UCSD-AML1 (cell line): Measurements from ENCODE around the gene RBBP8NL.
A peak's percentile ranks its signal among the peaks of the same experiment; 100 is the strongest.

Experiments
- DNase-seq: peaks from one replicate; lab custom pipeline; 2025; ENCODE audit not compliant: unreplicated experiment; lab: John Stamatoyannopoulos, UW

The RBBP8NL gene

DNA sequence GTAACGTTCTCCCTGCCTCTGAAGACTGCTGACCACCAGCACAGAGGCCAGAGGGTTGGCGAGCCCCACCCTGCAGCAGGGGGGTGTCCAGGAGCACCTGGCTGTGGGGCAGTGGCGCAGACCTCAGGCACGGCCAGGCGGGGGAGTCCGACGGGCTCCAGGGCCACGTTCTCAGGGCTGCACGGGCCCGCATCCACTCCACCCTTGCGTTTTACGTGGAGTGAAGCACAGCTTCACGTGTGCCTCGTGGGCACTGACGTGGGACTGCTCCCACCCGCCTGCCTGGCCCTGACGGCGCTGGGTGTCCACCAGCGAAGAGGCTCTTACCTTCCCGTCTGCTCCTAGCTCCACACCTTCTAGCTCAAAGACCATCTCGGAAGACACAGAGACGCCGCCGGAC, 33.5 kb downstream of the RBBP8NL start:
- DNase-seq = no peak

DNA sequence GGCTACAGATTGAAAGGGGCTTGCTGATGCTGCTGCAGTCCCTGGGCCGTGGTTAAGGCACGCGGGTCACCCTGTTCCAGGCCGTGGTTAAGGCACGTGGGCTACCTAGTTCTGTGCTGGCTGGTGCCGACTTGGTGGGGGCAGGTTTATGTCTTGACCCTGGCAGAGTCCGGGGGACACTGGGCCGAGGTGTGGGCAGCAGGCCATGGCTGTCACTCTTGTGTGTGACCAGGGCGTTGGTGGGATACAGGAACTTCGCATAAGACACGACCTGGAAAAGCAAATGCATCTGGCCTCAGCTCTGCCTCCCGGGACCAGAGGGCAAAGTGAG, 34.0 kb downstream of the RBBP8NL start:
- DNase-seq = no peak

DNA sequence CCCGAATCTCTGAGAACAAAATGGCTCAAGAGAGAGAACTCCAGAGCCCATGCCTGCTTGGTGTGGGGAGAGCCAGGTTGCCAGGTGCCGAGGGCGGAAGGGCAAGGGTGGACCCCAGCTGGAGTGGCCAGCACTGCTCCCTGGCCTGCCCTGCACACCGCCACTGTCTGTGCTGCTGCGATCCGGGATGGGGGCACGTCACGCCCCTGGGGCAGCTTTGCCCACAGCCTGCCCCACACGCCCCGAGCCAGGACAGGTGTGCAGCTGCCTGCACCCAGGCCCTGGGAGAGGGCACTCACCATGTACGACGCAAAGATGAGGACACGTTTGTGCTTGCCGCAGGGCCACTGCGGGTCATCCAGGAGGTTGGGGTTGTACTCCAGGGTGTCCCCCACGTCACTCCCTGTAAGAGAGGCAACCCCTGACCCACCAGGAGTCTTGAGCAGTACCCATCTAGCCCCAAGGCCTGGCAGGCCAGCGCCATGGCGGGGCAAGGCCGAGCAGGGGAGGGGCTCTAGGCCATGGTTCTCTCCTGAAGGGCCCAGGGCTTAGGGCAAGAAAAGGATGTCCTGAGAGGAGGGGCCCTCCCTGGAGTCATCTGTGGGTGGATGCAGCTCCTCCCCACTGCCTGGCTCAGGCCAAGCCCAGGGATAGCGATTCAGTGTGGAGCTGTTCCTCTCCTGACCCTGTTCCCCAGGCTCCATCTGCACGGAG, 34.6 kb downstream of the RBBP8NL start:
- DNase-seq = no peak

DNA sequence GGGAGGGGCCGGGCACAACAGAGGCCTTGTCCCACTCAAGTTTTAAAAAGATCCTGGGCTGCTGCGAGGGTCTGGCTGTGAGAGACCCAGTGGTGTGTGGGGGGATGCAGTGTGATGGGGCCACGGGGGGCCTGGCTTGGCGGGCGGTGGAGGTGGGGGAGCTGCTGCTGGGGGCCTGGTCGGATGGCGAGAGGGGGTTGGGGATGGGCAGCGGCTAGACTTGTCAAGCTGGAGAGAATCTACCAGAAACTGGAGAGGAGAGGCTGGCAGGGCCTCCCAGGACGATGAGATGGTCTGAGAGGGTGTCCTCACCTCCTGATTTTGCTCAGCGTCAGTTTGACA, 35.3 kb downstream of the RBBP8NL start:
- DNase-seq = no peak

DNA sequence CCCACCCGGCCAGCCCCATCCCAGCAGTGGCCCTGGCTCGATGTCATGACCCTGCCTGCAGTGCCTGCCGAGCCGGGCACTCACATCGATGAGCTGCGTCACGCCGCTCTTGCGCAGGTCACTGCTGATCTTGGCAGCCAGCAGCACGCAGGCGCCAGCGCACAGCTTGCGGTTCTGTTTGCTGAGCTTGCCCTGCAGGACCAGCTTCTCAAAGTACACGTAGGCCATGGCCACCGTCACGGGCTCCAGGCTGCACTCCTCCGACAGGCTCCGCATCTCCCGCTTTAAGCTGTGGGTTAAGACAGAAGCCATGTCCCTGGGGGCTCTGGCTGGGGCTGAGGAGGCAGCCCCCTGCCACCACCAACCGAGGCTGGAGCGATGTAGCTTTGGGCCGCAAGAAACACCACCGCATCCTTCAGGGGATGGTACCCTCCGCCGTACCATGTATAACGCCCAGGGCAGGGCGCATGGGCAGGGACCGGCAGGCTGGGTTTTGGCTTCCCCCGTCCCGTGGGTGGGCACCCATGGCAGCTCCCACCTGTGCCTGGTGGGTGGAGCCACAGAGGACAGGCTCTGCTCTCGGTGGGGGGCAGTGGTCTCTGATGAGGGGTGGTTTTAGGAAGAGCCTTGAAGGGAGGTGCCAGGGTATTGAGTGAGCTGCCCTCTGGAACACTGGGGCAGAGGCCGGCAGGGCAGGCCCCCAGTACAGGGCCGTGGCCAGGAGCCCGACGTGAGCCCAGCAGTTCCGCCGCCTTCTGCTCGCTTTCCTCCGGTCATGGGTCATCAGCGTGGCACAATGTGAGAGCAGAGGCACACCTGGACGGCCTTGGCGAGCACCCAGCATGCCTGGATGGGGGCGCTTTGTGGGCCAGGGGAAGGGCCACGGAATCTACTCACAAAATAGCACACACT, 35.9 kb downstream of the RBBP8NL start:
- no peak for DNase-seq

DNA sequence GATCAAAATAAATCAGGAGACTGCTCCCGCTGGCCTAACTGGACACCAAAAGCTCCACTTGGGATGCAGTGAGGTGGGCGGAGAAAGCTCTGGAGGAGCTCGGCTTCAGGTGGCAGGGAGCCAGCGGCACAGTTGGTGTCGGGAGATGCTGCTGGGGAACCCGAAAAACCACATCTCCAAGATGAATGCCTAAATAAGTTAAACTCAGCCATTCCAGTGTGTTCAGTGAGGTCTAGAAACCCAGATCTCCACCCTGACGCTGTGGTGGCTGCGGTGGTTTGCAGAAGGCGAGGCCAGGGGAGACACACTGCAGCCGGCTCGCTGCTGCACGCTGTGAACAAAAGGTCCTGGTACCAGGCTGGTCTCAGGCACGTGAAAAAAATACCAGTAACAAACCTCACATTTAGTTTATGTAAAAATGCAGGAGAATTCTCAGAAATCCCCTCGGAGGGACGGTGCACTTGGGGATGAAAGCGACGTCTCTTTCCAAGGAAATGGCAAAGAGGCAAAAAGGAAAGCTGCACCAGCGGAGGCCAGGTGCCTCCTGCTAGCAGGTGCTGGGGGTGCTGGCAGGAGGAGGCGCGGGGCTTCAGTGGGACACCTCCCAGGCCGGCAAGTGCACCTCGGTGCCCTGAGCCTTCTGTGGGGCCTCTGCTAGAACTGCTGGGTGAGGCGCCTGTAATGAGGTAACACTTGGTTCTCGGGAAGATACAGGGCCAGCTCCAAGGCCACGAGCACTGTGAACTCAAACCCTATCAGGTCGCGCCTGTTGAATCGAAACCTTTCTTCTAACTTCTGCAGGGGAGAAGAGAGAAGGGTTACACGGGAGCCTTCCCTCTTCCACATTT, 36.8 kb downstream of the RBBP8NL start:
- DNase-seq = no peak

DNA sequence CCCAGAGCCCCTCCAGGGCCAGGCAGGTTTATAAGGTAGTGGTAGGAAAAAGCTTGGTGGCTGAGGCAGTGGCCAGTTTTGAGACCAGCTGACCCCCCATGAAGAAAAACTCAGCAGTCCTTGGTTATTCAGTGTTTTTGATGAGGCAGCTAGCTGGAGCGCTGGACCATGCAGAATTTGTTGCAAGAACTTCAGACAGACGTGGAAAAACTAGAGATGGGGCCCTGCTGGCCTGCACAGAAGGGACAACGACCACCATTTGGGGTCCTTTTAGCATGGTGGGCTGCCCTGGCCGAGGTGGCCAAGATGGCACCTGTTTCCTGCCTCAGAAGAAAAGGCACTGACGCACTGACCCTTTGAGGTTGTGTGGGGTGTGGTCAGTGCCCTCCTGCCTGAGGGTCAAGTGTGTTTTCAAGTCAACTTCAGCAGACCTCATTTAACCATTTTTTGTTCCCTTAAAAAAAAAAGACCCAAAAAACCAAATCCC, 37.7 kb downstream of the RBBP8NL start:
- no peak for DNase-seq

DNA sequence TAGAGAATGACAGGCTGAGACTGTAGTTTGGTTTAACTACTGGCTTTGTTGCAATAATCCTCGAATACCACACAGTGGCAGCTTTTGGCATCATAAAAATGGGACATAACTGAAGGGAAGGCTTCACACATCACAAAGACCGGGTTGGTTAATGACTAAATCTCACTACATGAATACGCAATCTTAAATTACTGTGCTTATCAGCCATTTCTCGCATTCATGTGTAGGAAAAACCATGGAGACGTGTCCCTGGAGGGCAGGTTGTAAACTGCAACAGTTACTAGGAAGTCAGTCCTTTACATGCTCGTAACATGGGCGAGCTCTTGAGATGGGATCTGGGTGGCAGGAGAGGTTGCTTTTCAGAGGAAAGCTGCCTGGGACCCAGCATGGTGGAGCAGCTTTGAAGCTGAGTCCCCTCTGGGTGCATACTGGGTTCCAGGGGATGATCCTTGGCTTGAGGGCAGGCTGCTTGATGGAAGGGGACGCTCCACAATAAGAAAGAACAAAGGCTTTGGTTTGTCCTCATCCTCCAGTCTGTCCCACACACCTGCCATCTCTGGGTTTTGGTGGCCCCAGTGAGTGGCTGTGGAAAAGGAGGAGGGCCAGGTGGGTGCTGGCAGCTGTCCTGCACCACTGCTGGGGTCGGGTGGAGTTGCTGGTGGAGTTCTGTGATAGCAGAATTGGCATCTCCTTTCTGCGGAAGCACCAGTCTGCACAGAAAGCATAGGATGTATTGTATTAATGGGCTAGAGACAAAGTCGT, 38.3 kb downstream of the RBBP8NL start:
- no peak for DNase-seq

DNA sequence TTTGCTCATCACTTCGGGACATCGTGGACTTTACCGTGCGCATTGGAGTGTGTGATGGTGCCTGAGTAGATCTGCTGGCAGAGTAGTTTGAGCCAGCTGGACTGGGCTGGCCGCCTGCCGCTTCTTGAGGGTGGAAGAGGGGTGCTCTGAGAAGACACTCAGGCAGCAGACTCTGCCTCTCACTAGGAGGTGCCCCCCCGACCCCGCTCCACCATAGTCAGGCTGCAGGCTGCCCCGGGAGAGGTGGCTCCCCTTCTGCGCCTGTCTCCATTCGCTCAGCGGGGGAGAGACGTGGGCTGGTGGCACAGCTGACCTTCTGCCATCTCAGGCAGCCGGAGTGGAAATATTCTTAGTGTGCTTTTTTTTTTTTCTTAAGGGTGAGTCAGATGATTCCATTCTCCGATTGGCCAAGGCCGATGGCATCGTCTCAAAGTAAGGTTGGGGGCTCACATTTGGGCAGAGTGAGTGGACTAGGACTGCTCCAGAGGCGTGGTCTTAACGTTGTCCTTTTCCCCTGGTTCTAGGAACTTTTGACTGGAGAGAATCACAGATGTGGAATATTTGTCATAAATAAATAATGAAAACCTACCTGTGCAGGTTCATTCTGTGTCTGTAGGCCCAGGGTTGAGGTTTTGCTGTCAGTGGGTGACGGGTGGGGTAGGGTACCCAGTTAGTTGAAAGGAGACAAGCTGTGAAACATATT, 39.3 kb downstream of the RBBP8NL start:
- no peak for DNase-seq

DNA sequence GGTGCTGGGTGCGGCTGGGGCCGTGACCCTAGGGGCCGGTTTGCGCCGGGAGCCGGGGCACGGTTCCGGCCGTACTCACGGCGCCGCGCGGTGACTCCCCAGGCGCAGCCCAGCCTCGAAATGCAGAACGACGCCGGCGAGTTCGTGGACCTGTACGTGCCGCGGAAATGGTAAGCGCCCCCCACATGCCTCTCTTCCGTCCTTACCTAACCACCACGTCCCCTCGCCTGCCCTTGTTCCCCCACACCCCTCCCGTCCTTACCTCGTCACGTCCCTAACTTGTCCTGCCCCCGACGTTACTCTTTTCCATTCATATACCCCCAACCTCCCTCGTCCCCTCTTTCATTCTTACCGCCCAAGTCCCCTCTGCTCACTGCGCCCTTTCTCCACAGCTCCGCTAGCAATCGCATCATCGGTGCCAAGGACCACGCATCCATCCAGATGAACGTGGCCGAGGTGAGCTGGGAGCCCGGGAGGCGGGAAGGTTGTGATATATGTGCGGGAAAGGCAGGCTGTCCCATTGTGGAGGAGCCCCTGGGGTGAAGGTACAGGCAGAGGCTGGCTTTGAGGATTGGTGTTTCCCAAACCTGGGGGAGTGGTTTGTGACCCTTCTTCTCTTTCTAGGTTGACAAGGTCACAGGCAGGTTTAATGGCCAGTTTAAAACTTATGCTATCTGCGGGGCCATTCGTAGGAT, 40.0 kb downstream of the RBBP8NL start:
- no peak for DNase-seq

DNA sequence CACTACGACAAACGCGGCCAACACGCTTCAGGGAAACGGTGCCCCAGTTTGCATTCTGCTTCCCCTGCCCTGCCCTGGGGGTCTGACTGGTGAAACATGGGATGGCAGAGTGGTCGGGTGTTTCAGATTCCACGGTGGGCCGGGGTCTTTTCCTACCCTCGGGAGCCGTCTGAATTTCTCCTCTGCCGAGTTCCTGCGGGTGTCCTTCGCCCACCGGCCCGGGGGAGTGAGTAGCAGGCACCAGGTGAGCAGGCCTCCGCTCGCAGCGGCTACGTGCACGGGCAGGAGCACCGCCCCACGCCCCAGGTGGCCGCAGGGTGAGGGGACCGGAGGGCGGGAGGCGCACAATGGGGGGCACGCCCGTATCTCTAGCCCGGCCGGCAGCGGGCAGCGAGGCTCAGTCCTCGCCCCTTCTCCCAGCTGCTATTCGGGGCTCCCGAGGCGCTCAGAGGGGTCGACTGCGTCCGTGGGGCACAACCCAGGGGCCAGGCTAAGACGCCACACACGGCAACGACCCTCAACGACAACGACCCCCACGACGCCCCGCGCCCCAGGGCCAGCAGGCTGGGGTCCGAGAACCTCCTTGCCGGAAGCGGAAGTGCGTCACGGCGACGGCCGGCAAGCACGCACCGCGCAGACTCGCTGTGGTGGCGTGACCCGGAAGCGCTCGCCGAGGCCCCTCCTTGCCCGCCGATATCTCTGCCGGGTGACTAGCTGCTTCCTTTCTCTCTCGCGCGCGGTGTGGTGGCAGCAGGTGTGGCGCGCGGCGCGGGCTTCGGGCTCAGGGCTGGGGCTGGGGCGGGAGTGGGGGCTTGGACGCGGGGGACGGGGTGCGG, 40.7 kb downstream of the RBBP8NL start, which contains the start of gene RPS21:
RPS21 (plus strand) TSS at position 721 of the 836 bp plus-strand sequence. CDS start 236 bp downstream, outside the sequence.
- DNase-seq = peak; percentile 92

DNA sequence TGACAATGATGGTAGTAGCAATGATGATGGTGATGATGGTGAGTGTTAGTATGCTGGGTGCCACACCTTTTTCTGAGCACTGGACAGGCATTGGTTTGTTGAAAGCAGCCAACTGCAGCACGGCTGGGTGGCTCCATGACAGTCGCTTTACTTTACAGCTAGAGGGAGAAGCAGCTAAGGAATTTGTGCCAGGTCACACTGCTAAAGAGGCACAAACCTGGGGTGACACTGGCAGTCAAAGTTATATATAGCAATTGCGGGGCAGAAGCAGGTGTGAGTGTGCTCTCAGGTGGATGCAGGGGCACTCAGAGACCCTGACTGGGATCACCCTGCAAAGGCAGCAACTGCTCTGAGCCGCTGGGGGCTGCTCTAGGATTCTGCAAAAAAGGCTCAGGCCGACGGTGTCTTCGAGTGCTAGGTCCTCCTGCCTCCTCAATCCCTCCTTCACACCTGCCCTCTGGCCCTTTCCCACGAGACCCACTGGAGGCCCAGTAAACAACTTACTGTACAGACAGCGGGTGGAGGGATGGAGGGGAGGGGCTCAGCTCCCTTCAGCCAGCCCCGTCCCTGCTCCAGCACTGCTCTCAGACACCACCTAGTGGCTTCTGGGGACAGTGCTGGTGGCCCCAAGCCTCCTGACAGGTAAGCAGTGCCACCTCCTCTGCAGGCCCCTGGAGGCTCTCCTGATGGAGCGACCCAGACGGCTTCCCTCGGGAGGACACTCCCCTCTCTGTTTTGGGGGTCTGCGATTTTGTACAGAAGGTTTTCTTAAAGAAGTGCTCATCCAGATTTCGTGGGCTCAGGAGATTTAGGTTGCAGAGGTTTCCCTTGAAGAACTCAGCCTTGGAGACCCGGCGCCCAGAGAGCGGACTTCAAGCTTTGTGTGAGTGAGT, 44.8 kb downstream of the RBBP8NL start:
- DNase-seq = peak; percentile 76

DNA sequence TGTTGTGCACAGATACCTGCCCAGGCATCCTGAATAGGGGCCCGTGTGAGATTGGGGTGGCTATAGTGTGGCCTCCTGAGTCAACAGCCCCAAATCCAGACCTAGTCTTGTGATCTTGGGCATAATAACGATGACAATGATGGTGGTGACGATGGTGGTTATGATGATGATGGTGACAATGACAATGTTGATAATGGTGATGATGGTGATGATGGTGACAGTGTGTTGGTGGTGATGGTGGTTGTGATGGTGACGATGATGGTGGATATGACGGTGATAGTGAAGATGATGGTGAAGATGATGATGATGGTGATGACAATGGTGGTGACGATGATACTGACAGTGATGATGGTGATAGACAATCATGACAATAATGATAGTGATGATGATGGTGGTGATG, 45.5 kb downstream of the RBBP8NL start:
- no peak for DNase-seq

DNA sequence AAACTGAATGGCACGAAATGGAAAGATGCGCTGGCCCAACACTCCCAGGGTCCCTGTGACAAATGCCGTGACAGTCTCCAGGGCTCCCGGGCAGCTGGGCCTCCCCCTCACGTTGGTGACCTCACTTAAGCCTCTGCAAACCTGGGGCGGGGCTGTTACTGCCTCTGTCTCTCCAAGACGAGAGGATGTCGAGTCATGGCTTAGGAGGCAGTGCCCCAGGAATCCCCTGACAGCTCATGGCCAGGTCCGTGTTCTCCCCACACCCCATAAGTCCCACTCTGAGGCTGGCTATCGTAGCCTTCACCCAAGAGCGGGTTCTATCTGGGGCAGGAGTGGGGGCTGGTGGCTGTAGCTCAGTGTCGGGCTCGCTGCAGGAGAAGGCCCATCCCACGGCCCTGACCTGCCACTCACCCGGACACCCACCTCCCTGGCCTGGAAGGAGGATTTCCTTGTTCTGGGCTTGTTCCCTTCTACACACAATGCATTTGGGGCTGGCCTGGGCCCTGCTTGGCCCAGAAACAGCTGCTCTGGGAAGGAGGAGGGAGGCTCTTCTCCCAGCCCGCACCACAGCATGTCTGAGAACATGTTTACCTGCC, 46.0 kb downstream of the RBBP8NL start:
- peak; percentile 25 for DNase-seq

DNA sequence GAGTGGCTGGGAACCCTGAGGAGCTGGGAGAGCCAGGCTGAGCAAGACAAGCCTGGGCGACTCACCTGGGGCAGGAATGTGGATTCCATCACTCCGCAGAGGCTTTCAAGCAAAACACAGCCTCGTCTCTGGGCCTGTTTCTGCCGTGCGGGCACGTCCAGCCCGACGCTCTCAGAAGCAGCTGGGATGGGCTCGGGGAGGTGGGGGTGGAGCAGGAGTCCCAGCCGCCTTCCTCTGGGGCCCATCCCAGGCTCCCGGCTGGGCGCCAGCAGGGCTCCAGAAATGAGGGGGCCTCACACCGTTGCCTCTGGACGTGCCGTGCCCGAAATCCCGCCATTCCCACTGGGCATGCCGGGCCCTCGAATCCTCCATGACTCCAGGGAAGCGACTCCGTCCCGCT, 49.1 kb downstream of the RBBP8NL start:
- no peak for DNase-seq

DNA sequence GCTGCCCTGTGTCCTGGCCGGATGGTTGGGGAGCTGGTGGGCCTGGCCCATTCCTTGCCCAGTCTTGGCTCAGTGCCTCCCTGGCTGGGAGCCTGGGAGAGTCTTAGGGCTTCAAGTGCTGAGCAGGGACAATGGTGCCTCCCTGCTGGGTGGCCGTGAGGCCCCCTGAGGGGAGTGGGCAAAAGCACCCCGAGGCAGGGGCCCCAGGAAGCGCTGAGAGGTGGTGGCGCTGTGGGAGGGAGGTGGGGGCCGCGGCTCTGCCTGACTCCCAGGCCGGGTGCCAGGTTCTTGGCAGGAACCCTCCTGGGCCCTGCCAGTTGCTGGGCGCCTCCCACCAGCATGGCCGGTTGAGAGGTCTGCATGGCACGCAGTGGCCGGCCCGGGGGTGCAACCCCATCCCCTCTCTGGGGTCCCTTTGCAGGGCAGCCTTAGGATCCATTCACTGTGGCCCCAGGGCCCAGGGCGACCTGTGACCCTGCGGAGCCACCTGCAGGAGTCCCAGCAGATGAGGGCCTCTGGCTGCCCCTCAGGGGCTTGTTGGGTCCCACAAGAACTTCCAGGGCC, 49.6 kb downstream of the RBBP8NL start:
- DNase-seq = no peak

DNA sequence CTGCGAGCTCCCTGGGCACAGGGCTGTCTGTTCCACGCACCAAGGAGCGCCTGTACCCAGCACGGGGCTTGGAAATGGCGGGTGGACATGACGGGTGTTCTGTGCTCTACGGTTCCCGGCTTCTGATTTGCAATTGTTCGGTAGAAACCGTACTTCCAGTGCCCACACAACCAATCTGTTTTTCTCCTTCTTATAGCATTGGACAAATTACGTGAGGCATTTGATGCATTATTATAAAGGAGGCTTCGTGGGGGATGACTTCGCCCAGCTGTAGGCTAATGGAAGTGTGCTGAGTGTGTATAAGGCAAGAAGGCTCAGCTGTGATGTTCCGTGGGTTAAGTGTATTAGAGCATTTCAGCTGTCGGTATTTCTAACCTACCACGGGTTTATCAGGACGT, 50.3 kb downstream of the RBBP8NL start:
- no peak for DNase-seq
